Calu3 (cell line): ENCODE data around the gene SCLY. TPM values are rescaled to one million over a fixed set of nuclear protein-coding genes. Genes with fewer than 3 reads are reported as not detected.

Experiments used
- BruUV-seq: library from RNA; stranded (reverse); fragments of 400-500 nt; replicated peaks from 2 replicates; lab custom pipeline; 2021; lab: Mats Ljungman, UMichigan
- CTCF ChIA-PET: fragments of 300-600 bp; sonication (Branson Sonifier 250); formaldehyde crosslinking; loops from one replicate; lab custom pipeline; 2022; ENCODE audit warnings: antibody characterized with exemption; lab: Charles Lee
- DNase-seq: peaks from one replicate; pipeline ENCODE4 v3.0.0; 2022
- H3K27ac Mint-ChIP-seq: one replicate; pipeline ENCODE4 v1.8.0; 2022; ENCODE audit warnings: mixed read lengths; ENCODE audit not compliant: unreplicated experiment
- H3K27me3 Mint-ChIP-seq: one replicate; pipeline ENCODE4 v1.8.0; 2022; ENCODE audit warnings: mixed read lengths; ENCODE audit not compliant: unreplicated experiment
- H3K36me3 Mint-ChIP-seq: one replicate; pipeline ENCODE4 v1.8.0; 2022; ENCODE audit warnings: mild to moderate bottlenecking, moderate library complexity, mixed read lengths; ENCODE audit not compliant: insufficient read depth, unreplicated experiment
- H3K4me1 Mint-ChIP-seq: one replicate; pipeline ENCODE4 v1.8.0; 2022; ENCODE audit warnings: mild to moderate bottlenecking, low read depth, mixed read lengths; ENCODE audit not compliant: unreplicated experiment
- H3K4me3 Mint-ChIP-seq: one replicate; pipeline ENCODE4 v1.8.0; 2022; ENCODE audit warnings: mild to moderate bottlenecking, low read depth, moderate library complexity, mixed read lengths; ENCODE audit not compliant: unreplicated experiment
- H3K9me3 Mint-ChIP-seq: one replicate; pipeline ENCODE4 v1.8.0; 2022; ENCODE audit warnings: low read depth, mixed read lengths; ENCODE audit not compliant: unreplicated experiment
- CTCF ChIP-seq: fragments of 200-600 bp; IDR thresholded peaks from one replicate; pipeline ENCODE4 v1.8.0; 2022; ENCODE audit warnings: antibody characterized with exemption; ENCODE audit not compliant: unreplicated experiment
- intact Hi-C: fragments of 100-400 bp; cut with micrococcal nuclease; formaldehyde crosslinking; loops from one replicate; pipeline ENCODE4 v1.10.0; 2022; ENCODE audit not compliant: unreplicated experiment
- total RNA-seq: library from RNA; stranded (reverse); gene quantifications from 2 replicates; pipeline ENCODE4 v1.2.3, GENCODE V29; 2022

SCLY gene
- total RNA-seq, 1 experiment from 2014 or later: 37.5 TPM

GRCh38 chr2:238093181-238094140 lies 32.7 kb downstream of the SCLY start:
- Mint-ChIP-seq H3K27me3 (no peaks in the 10 kb centered on the region), H3K9me3 (no peaks in the 10 kb centered on the region), H3K27ac (no peak overlapping the region), H3K4me1 (no peaks in the 10 kb centered on the region), H3K36me3 (peaks cover 9% of the 10 kb centered on the region), H3K4me3 (no peak overlapping the region)
- intact Hi-C loops: no loop called here
- DNase-seq: no peak
- TF ChIP-seq CTCF: no peak
- CTCF ChIA-PET: no interaction called here
- no TSS peak for BruUV-seq

GRCh38 chr2:238094438-238095022 lies 33.7 kb downstream of the SCLY start:
- Mint-ChIP-seq H3K27me3 (no peaks in the 10 kb centered on the region), H3K27ac (no peak overlapping the region), H3K36me3 (peaks cover 9% of the 10 kb centered on the region), H3K9me3 (no peaks in the 10 kb centered on the region), H3K4me1 (no peaks in the 10 kb centered on the region), H3K4me3 (no peak overlapping the region)
- no peak for DNase-seq
- intact Hi-C loops: no loop called here
- no peak for TF ChIP-seq CTCF
- CTCF ChIA-PET: no interaction called here
- no TSS peak for BruUV-seq

GRCh38 chr2:238095143-238095542 lies 34.3 kb downstream of the SCLY start:
- Mint-ChIP-seq H3K27me3 (no peaks in the 10 kb centered on the region), H3K4me3 (no peak overlapping the region), H3K36me3 (peaks cover 9% of the 10 kb centered on the region), H3K9me3 (no peaks in the 10 kb centered on the region), H3K27ac (no peak overlapping the region), H3K4me1 (no peaks in the 10 kb centered on the region)
- CTCF ChIA-PET: no interaction called here
- no peak for DNase-seq
- TF ChIP-seq CTCF: no peak
- intact Hi-C loops: no loop called here
- BruUV-seq: no TSS peak

- TF ChIP-seq CTCF: no peak
- no peak for DNase-seq
- no peaks in the 10 kb centered on the region for H3K4me1 Mint-ChIP-seq
- intact Hi-C loops: no loop called here
- H3K4me3 Mint-ChIP-seq: no peak overlapping the region
- no peaks in the 10 kb centered on the region for H3K9me3 Mint-ChIP-seq
- CTCF ChIA-PET: no interaction called here
- peaks cover 9% of the 10 kb centered on the region for H3K36me3 Mint-ChIP-seq
- H3K27me3 Mint-ChIP-seq: no peaks in the 10 kb centered on the region
- no TSS peak for BruUV-seq
- H3K27ac Mint-ChIP-seq: no peak overlapping the region
These were observed 35.7 kb downstream of the SCLY start for GRCh38 chr2:238096311-238097011.
